ENCODE data around the gene ADAM30.

Gene ADAM30

GRCh38 chr1:119920104-119920968, 24.0 kb upstream of the ADAM30 start:
- Histone ChIP-seq H3K27me3 (ENCODE audit: control insufficient read depth, insufficient read depth, low read length) (no peaks in the 10 kb centered on the region), H3K4me3 (ENCODE audit: low read length) (no peak overlapping the region), H3K4me1 (ENCODE audit: control insufficient read depth, insufficient read depth, low read length) (no peaks in the 10 kb centered on the region), H3K36me3 (ENCODE audit: control insufficient read depth, insufficient read depth, low read length) (peaks cover 6% of the 10 kb centered on the region), H3K9me3 (ENCODE audit: control insufficient read depth, low read length) (no peaks in the 10 kb centered on the region), H3K9ac (ENCODE audit: low read length) (no peak overlapping the region)

DNA sequence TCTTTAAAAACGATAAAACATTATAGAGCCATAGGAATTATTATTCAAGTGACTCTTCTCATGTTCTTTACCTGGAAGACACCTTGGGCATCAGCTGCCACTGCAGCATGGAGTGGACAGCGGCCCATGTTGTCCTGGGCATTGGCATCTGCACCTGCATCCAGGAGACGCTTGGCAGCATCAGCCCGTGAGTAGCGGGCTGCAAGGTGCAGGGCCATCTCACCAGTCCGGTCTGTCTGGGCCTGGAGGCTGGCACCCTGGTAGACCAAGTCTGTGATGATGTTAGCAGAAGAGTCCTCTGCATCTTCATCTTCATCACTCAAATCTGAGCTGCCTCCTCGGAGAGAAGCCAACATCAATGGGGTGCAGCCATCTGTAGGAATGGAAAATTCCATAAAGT, 22.9 kb upstream of the ADAM30 start:
- Histone ChIP-seq H3K9me3 (ENCODE audit: control insufficient read depth, low read length) (no peaks in the 10 kb centered on the region), H3K36me3 (ENCODE audit: control insufficient read depth, insufficient read depth, low read length) (no peaks in the 10 kb centered on the region), H3K9ac (ENCODE audit: low read length) (no peak overlapping the region), H3K4me1 (ENCODE audit: control insufficient read depth, insufficient read depth, low read length) (no peaks in the 10 kb centered on the region), H3K27me3 (ENCODE audit: control insufficient read depth, insufficient read depth, low read length) (no peaks in the 10 kb centered on the region), H3K4me3 (ENCODE audit: low read length) (no peak overlapping the region)

DNA sequence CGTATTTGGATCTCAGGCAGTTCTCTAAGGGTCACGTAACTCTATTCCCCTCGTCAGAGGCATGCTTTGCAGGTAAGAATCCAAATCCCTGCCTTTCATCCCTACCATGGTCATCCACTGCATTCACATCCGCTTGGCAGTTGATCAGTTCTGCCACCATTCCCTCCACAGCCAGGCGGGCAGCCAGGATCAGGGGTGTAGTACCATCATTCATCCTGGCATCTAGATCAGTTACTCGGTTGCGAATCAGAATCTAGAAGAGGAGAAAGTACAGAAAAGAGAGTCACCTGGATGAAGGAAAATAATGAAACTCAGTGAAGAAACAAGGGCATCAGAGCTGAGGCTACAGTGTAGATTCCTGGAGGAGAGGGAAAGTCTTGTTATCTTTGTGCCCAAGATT, 22.0 kb upstream of the ADAM30 start:
- H3K4me1 ChIP-seq (ENCODE audit: control insufficient read depth, insufficient read depth, low read length) = no peaks in the 10 kb centered on the region
- no peaks in the 10 kb centered on the region for H3K36me3 ChIP-seq (ENCODE audit: control insufficient read depth, insufficient read depth, low read length)
- no peaks in the 10 kb centered on the region for H3K27me3 ChIP-seq (ENCODE audit: control insufficient read depth, insufficient read depth, low read length)

DNA sequence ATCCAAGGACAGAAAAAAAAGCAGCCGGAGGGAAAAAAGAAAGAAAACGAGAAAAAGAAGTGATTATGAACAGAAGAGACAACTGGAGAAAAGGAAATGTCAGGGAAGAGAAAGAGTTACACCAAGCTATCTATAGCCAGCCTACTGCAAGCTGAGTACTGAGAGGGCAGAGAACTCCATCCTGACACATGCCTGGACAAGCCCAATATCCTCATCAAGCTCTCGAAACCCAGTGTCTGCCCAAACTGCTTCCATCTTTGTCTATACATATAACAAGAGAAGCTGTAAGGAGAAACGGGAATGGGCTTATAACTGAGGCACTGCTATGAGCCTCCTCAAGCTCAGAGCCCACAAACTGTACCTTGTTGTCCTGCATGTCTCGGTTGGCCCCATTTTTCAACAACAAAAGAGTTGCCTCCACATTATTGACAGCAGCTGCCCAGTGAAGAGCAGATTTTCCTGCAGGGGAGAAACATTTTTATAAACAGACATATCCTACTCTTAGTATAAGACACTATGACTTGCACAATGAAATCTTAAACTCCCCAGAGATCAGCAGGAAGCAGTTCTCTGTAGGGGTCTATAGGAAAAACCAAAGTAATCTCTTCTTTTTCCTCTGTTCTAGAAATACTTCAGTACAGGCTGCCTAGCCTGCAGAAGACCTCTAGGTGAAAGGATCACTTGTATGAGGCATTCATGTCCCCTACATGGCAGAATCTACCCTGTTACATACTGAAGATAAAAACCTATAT, 21.2 kb upstream of the ADAM30 start:
- H3K4me3 ChIP-seq (ENCODE audit: low read length) = no peak overlapping the region
- no peaks in the 10 kb centered on the region for H3K4me1 ChIP-seq (ENCODE audit: control insufficient read depth, insufficient read depth, low read length)
- H3K36me3 ChIP-seq (ENCODE audit: control insufficient read depth, insufficient read depth, low read length) = no peaks in the 10 kb centered on the region
- no peaks in the 10 kb centered on the region for H3K9me3 ChIP-seq (ENCODE audit: control insufficient read depth, low read length)
- no peak overlapping the region for H3K9ac ChIP-seq (ENCODE audit: low read length)
- H3K27me3 ChIP-seq (ENCODE audit: control insufficient read depth, insufficient read depth, low read length) = no peaks in the 10 kb centered on the region

More for the DNA sequence above, 22.0 kb upstream of the ADAM30 start:
- Histone ChIP-seq H3K9me3 (ENCODE audit: control insufficient read depth, low read length) (no peaks in the 10 kb centered on the region), H3K4me3 (ENCODE audit: low read length) (no peak overlapping the region), H3K9ac (ENCODE audit: low read length) (no peak overlapping the region)

- Histone ChIP-seq H3K27me3 (ENCODE audit: control insufficient read depth, insufficient read depth, low read length) (no peaks in the 10 kb centered on the region), H3K4me3 (ENCODE audit: low read length) (no peak overlapping the region), H3K9ac (ENCODE audit: low read length) (no peak overlapping the region), H3K36me3 (ENCODE audit: control insufficient read depth, insufficient read depth, low read length) (no peaks in the 10 kb centered on the region), H3K9me3 (ENCODE audit: control insufficient read depth, low read length) (no peaks in the 10 kb centered on the region), H3K4me1 (ENCODE audit: control insufficient read depth, insufficient read depth, low read length) (no peaks in the 10 kb centered on the region)
These were observed 19.2 kb upstream of the ADAM30 start for GRCh38 chr1:119915517-119915916.

GRCh38 chr1:119914071-119914470, 17.8 kb upstream of the ADAM30 start:
- Histone ChIP-seq H3K36me3 (ENCODE audit: control insufficient read depth, insufficient read depth, low read length) (no peaks in the 10 kb centered on the region), H3K9me3 (ENCODE audit: control insufficient read depth, low read length) (no peaks in the 10 kb centered on the region), H3K9ac (ENCODE audit: low read length) (no peak overlapping the region), H3K4me3 (ENCODE audit: low read length) (no peak overlapping the region), H3K4me1 (ENCODE audit: control insufficient read depth, insufficient read depth, low read length) (no peaks in the 10 kb centered on the region), H3K27me3 (ENCODE audit: control insufficient read depth, insufficient read depth, low read length) (no peaks in the 10 kb centered on the region)

DNA sequence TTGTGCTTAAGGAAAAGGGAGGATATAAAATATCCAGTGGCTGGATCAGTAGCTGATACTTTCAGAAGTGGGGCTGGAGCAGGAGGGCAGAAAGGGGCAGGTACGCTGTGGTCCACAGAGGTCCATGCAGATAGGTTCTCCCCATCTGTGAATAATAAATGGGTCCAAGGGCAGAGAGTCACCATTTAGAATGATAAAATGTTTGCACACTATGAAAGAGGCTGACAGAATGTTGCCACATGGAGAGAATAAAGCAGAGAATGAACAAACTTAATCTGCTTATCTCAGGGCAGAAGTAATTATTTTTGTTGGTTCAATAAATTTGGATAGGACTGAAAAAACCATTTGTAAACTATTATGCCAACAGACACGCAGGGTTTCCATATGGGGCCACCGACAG, 16.6 kb upstream of the ADAM30 start:
- no peaks in the 10 kb centered on the region for H3K27me3 ChIP-seq (ENCODE audit: control insufficient read depth, insufficient read depth, low read length)
- no peaks in the 10 kb centered on the region for H3K36me3 ChIP-seq (ENCODE audit: control insufficient read depth, insufficient read depth, low read length)
- H3K4me3 ChIP-seq (ENCODE audit: low read length) = no peak overlapping the region
- H3K9ac ChIP-seq (ENCODE audit: low read length) = no peak overlapping the region
- H3K4me1 ChIP-seq (ENCODE audit: control insufficient read depth, insufficient read depth, low read length) = no peaks in the 10 kb centered on the region
- H3K9me3 ChIP-seq (ENCODE audit: control insufficient read depth, low read length) = no peaks in the 10 kb centered on the region

DNA sequence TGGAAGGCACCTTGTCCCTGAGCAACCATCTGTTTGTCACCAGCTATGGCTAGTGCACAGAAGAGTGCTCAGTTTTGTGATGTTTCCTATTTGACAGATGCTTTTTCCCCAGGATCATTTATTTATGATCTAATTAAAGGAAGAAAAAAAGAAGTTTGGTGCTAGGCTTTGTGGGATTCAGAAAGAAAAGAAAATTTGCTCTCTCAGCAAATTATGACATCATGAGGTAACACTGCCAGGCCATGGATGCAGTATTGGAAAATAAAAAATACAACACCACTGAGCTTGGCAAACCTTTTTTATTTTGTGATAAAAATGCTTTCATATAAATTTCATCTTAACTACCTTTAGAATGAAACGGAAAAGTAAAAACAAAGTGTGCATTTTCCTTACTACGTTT, 15.5 kb upstream of the ADAM30 start:
- Histone ChIP-seq H3K36me3 (ENCODE audit: control insufficient read depth, insufficient read depth, low read length) (no peaks in the 10 kb centered on the region), H3K9ac (ENCODE audit: low read length) (no peak overlapping the region), H3K27me3 (ENCODE audit: control insufficient read depth, insufficient read depth, low read length) (no peaks in the 10 kb centered on the region), H3K4me3 (ENCODE audit: low read length) (no peak overlapping the region), H3K4me1 (ENCODE audit: control insufficient read depth, insufficient read depth, low read length) (no peaks in the 10 kb centered on the region), H3K9me3 (ENCODE audit: control insufficient read depth, low read length) (no peaks in the 10 kb centered on the region)

DNA sequence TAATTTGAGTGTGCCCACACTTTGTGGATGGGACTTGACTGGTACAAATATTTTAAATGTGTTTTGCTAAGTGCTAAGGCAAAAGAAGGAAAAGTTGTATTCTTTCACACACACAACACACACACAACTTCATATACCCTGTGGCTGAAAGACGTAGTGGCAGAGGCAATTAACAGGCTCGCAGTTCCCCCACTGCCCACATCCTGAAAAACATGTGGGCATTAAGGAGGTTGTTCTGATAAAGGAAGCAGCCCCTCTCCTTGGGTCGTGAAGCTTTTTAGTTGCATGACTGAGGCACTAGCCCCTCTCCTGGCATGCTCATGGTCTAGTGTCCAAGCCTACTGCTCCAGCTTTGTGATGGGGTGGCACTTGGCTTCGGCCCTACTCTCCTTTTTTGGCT, 14.3 kb upstream of the ADAM30 start:
- no peak overlapping the region for H3K9ac ChIP-seq (ENCODE audit: low read length)
- H3K4me1 ChIP-seq (ENCODE audit: control insufficient read depth, insufficient read depth, low read length) = no peaks in the 10 kb centered on the region
- no peak overlapping the region for H3K4me3 ChIP-seq (ENCODE audit: low read length)
- H3K36me3 ChIP-seq (ENCODE audit: control insufficient read depth, insufficient read depth, low read length) = no peaks in the 10 kb centered on the region
- H3K27me3 ChIP-seq (ENCODE audit: control insufficient read depth, insufficient read depth, low read length) = no peaks in the 10 kb centered on the region
- no peaks in the 10 kb centered on the region for H3K9me3 ChIP-seq (ENCODE audit: control insufficient read depth, low read length)

- Histone ChIP-seq H3K27me3 (ENCODE audit: control insufficient read depth, insufficient read depth, low read length) (no peaks in the 10 kb centered on the region), H3K36me3 (ENCODE audit: control insufficient read depth, insufficient read depth, low read length) (no peaks in the 10 kb centered on the region), H3K4me1 (ENCODE audit: control insufficient read depth, insufficient read depth, low read length) (no peaks in the 10 kb centered on the region), H3K9me3 (ENCODE audit: control insufficient read depth, low read length) (no peaks in the 10 kb centered on the region), H3K4me3 (ENCODE audit: low read length) (no peak overlapping the region), H3K9ac (ENCODE audit: low read length) (no peak overlapping the region)
These were observed 13.7 kb upstream of the ADAM30 start for GRCh38 chr1:119909890-119910596.

DNA sequence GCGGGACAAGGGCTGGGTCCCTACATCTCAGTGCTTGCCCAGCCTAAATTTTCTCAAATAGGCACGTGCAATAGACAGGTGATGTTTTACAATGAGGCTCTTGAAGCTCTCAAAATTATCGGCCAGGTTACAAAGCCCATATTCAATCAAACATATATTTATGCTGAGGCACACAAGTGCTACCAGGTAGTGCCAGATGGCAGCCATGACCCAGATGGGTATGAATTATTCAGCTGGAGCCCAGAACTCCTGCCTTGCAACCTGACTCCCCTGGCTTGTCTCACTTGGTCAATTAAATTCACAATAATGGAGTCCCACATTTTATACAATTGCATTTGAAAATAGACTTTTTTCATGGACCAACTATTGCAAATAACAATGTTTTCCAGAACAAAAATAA, 12.3 kb upstream of the ADAM30 start:
- no peak overlapping the region for H3K4me3 ChIP-seq (ENCODE audit: low read length)
- no peaks in the 10 kb centered on the region for H3K4me1 ChIP-seq (ENCODE audit: control insufficient read depth, insufficient read depth, low read length)
- H3K27me3 ChIP-seq (ENCODE audit: control insufficient read depth, insufficient read depth, low read length) = no peaks in the 10 kb centered on the region
- H3K9ac ChIP-seq (ENCODE audit: low read length) = no peak overlapping the region
- H3K36me3 ChIP-seq (ENCODE audit: control insufficient read depth, insufficient read depth, low read length) = no peaks in the 10 kb centered on the region
- H3K9me3 ChIP-seq (ENCODE audit: control insufficient read depth, low read length) = no peaks in the 10 kb centered on the region
